ACHN (cell line): ENCODE data around the gene TTF1.
"Not testable (repeated sequence)": the region's sequence is repeated elsewhere in the genome, so short reads cannot be mapped to it uniquely, and the experiment has no call there.

Experiments
- DNase-seq: peaks from one replicate; pipeline ENCODE4 v3.0.0-alpha.2; 2015
- in situ Hi-C: cut with HindIII; loops from 2 replicates; pipeline ENCODE4 v1.10.0; 2017; ENCODE audit warnings: low sequenced_read_pairs, low pct_ligation_motif_present, low pct_unique_long_range_greater_than_20kb

The TTF1 gene

DNA sequence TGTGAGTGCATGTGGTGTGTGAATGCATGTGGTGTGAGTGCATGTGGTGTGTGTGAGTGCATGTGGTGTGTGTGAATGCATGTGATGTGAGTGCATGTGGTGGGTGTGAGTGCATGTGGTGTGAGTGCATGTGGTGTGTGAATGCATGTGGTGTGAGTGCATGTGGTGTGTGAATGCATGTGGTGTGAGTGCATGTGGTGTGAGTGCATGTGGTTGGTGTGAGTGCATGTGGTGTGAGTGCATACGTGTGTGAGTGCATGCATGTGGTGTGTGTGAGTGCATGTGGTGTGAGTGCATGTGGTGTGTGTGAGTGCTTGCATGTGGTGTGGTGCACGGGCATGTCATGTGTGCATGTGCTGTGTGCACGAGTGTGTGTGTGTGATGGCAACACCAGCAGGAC lies 28.2 kb downstream of the TTF1 start:
- in situ Hi-C loops, DNase-seq: not testable (repeated sequence)

DNA sequence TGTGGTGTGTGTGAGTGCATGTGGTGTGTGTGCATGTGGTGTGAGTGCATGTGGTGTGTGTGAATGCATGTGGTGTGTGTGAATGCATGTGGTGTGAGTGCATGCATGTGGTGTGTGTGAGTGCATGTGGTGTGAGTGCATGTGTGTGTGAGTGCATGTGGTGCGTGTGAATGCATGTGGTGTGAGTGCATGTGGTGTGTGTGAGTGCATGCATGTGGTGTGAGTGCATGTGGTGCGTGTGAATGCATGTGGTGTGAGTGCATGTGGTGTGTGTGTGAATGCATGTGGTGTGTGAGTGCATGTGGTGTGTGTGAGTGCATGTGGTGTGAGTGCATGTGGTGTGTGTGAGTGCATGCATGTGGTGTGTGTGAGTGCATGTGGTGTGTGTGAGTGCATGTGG lies 28.9 kb downstream of the TTF1 start:
- in situ Hi-C loops, DNase-seq: not testable (repeated sequence)

DNA sequence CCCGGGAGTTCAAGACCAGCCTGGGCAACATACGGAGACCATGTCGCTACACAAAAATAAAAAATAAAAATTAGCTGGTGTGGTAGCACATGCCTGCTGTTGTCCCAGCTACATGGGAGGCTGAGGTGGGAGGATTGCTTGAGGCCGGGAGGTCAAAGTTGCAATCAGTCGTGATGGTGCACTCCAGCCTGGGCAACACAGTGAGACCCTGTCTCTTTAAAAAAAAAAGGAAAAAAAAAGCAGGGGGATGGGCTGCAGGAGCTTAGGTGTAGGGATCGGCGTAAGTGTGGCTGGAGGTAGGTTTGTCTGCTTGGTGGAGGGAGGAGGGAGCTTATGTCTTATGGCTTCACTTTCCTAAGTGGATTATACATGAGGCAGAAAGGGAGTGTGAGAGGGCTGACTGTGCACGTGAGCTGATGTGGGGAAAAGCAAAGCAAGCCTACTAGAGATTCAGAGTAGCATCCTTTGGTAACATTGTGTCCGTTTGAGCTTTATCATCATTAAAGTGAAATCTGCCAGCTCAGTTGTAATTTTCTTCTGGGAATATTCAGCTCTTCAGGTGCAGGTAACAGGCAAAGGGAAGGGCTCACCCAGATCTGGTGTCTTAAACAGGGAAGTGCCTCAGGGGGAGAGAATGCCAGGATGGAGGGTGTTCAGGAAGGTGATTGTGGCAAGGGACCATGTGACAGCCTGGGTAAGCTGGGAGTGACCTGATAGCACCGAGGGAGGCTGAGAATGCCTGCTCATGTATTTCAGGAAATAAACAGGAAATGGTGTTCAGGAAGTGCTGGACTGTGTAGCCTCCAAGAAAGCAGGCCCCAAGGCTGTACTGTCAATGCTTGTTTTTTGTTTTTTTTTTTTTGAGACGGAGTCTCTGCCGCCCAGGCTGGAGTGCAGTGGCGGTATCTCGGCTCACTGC lies 34.2 kb downstream of the TTF1 start:
- no peak for DNase-seq
- in situ Hi-C loops, result no loop called here

GRCh38 chr9:132370592-132370991 lies 36.0 kb downstream of the TTF1 start:
- in situ Hi-C loops, result no loop called here

DNA sequence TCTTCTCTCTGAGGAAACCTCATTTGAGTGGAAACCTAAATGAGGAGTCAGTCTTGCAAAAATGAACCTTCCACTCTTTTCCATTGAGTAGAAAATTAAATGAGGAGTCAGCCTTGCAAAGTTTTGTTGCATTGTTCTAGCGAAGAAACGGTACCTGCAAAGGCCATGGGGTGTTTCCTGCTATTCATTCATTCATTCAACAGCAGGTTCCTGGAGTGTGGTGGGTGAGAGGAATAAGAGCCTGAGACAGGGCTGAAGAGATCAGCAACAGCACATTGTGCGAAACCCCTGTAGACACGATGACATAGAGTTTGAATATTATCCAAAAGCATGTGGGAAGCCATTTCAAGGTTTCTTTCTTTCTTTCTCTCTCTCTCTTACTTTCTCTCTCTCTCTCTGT lies 37.2 kb downstream of the TTF1 start:
- in situ Hi-C loops, result no loop called here
- DNase-seq, result no peak

More at GRCh38 chr9:132370592-132370991, 36.0 kb downstream of the TTF1 start:
- DNase-seq, result no peak

DNA sequence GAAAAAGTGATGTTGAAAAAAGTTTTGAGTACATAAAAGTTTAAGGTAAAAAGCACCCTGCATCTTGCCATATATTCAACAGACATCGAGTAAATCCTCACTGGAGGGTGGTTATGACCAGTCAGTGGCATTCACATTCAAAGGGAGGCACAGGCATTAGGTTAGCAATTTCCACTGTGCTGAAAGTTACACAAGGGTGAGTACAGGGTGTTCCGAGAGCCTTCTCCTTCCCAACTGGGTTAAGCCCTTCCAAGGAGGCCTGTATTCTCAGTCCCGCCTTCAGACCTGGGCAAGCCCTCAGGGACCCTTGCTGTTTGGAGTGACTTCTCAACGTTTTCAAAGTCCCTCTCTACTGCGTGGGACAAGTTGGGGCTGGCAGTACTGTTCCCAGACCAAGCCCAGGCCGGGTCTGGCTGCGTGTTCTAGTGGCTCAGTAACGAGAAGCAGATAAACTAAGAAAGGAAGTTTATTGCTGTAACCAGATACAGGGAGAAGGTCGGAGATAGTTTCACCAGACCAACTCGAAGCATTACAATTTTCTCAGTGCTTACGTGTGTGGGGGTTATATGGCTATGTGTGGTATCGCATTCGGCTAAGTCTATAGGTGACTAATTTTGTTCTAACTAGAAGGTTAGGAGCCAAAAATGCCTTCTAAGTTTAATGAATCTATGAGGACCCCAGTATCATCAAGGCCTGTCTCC lies 38.9 kb downstream of the TTF1 start:
- in situ Hi-C loops, result no loop called here
- no peak for DNase-seq

DNA sequence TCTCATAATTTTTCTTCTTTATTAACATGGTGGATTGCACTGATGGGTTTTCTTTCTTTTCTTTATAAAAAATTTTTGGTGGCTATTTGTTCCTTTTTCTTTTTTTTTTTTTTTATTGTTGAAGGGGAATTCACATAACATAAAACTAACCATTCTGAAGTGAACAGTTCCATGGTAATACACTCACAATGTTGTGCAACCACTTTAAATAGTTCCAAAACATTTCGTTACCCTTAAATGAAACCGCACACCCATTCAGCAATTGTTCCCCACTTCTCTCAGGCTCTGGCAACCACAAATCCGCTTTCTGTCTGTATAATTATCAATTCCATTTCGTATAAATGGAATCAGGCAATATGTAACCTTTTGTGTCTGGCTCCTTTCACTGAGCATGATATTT lies 40.2 kb downstream of the TTF1 start:
- no peak for DNase-seq
- in situ Hi-C loops, result no loop called here

GRCh38 chr9:132365986-132366385 lies 40.7 kb downstream of the TTF1 start:
- DNase-seq, result no peak
- in situ Hi-C loops, result no loop called here

GRCh38 chr9:132364068-132364467 lies 42.6 kb downstream of the TTF1 start:
- no peak for DNase-seq
- in situ Hi-C loops, result no loop called here

DNA sequence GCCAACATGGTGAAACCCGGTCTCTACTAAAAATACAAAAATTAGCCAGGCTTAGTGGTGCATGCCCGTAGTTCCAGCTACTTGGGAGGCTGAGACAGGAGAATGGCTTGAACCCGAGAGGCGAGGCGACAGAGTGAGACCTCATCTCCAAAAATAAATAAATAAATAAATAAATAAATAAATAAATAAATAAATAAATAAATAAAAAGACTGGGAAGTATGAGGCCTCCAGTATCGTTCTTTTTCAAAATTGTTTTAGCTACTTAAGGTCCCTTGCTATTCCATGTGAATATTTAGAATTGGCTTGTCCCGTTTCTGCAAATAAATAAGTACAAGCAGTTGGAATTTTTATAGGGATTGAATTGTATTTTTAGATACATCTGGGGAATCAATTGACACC lies 48.9 kb downstream of the TTF1 start:
- in situ Hi-C loops, result no loop called here
- no peak for DNase-seq

DNA sequence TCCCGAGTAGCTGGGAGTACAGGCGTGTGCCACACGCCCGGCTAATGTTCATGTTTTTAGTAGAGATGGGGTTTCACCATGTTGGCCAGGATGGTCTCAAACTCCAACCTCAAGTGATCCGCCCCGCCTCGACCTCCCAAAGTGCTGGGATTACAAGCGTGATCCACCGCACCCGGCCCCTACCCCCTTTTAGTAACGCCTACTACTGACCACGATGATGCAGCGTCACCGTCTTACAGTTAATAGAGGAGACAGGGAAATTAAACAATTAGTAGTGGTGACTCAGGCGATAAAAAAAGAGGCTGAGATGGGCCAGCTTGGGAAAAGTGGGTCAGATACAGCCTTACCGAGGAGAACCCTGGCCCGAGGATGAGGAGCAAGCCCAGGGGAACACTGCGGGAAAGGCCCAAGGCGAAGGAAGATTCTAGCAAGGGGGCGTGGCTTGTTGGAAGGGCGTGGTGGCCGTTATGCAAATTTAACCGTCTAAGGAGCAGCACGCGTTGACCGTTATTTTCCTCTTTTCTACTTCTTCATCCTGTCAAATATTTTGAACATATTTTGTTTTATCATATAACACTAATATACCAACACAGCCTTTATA lies 50.2 kb downstream of the TTF1 start:
- DNase-seq, result no peak
- in situ Hi-C loops, result no loop called here

DNA sequence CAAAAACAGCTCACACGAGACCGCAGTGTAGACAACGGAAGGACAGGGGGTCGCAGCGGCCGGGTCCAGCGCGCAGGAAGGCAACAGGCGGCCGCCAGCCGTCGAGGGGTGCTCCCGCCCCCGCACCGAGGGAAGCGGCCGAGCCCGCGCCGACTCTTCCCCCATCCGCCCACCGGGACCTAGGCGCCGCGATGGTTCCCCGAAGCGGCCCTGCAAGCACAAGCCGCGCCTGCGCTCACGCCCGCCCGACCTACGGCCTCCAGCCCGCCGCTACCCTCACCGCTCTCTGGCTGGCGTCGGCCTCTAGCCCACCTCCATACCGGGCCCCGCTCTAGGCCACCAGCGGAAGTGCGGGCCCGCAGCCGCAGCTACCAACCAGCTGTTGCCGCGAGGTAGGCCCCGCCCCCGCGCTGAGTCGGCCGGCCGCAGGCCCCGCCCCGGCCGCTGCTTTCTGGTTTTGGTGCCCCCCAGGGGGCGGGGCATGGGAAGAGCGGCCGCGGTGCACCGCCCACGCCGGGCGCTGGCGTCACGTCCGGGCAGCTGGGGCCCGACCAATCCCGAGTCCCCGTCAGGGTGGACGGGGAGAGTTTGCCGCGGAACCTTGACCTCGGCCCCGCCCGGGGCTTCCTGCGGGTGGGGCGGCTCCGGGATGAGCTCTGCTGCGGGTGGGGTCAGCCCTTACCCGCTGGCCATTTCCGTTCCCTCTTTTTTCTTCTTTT lies 51.8 kb downstream of the TTF1 start, which contains the start of gene SETX:
Gene SETX (minus strand): TSS at position 350 of the 719 bp plus-strand sequence. CDS start 5,558 bp downstream, outside the sequence.
- in situ Hi-C loops, result no loop called here
- DNase-seq, result peak; percentile 94

- no peak for DNase-seq
- in situ Hi-C loops, result no loop called here
Observed at GRCh38 chr9:132351404-132352045, 55.1 kb downstream of the TTF1 start.

GRCh38 chr9:132350861-132351315 lies 55.8 kb downstream of the TTF1 start:
- DNase-seq, result peak; percentile 11
- in situ Hi-C loops, result no loop called here

GRCh38 chr9:132348676-132349075 lies 58.0 kb downstream of the TTF1 start:
- in situ Hi-C loops, result no loop called here
- peak; percentile 43 for DNase-seq

DNA sequence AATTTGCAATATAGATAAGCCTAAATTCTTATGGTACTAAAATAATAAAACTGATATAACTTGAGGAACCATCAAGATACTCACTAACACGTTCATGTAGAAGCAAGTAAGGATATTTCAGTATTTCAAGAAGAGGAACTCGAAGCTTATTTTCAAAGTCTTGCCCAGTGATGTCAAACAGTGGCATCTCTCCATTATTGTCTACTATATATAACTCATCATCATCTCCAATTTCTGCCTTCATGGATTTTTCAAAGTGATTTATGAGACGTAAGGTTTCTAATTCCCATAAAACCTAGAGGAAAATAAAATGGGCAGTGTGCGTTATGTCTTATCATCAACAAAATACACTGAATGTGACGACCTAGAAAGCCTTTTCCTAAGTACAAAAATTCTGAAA lies 60.5 kb downstream of the TTF1 start:
- DNase-seq, result no peak
- in situ Hi-C loops, result no loop called here

DNA sequence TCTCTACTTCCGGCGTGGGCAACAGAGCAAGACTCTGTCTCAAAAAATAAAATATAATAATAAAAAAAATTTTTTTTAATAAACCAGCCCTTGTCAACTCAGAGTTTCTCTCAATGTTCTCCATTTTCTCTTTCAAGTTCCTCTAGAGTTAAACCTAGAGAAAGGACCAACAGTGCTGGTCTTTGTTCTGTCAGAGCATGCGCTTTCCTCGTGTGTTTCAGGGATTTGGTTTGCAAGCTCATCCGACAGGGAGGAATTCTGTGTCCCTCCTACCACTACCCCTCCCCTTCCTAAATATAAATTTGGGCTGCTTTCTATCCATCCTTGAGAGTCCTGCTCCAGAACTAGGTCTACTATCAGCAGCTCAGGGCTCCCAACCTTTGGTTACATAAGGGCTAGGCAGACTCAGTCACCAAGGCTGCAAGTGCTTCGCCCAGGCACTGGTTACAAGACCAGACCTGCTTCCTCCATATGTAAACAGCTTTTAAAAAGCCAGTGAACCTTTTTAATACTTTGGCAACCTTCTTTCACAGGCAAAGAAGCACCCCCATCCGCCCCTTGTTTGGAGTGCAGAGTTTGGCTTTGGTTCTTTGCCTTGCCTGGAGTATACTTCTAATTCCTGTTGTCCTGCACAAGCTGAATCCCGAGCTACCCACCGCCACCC lies 65.3 kb downstream of the TTF1 start:
- in situ Hi-C loops, result no loop called here
- DNase-seq, result no peak

DNA sequence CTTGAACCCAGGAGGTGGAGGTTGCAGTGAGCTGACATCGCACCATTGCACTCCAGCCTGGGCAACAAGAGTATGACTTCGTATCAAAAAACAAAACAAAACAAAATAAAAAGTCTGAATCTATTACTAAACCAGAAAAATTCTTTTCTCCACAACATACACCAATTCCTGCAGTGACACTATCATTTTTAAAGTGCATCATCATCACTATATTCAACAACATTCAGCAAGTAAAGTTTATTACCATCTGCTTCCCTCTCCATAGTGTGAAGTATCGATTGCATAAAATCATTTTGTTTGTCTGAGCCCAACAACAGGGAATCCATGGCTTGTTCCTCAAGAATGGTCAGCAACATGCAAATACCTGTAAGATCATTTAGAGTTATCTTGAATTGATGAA lies 72.3 kb downstream of the TTF1 start:
- in situ Hi-C loops, result no loop called here
- no peak for DNase-seq
